Measurements from ENCODE around the gene OR52I2.

The OR52I2 gene

GRCh38 chr11:4581443-4581842 lies at the start of gene OR52I2:
Gene OR52I2, plus strand, starts transcription at chr11:4581743.
- DNase-seq, result no peak

- peak; percentile 50 for DNase-seq
These were observed 41.8 kb upstream of the OR52I2 start for GRCh38 chr11:4539603-4540219.

GRCh38 chr11:4541071-4541470 lies 40.5 kb upstream of the OR52I2 start:
- DNase-seq, result no peak

- no peak for DNase-seq
These were observed 38.0 kb upstream of the OR52I2 start for GRCh38 chr11:4543561-4543960.

GRCh38 chr11:4544891-4545290 lies 36.7 kb upstream of the OR52I2 start, which contains the start of gene OR52M1:
Gene OR52M1, plus strand, starts transcription at chr11:4545191. Its CDS starts 0 bp downstream, at chr11:4545191.
- DNase-seq, result no peak

- DNase-seq, result no peak
These were observed 34.7 kb upstream of the OR52I2 start for GRCh38 chr11:4546878-4547277.

- no peak for DNase-seq
These were observed 34.1 kb upstream of the OR52I2 start for GRCh38 chr11:4547416-4547815.

- no peak for DNase-seq
These were observed 30.1 kb upstream of the OR52I2 start for GRCh38 chr11:4551346-4551979.

- DNase-seq, result no peak
These were observed 21.8 kb upstream of the OR52I2 start for GRCh38 chr11:4559527-4560440.

- no peak for DNase-seq
These were observed 21.1 kb upstream of the OR52I2 start for GRCh38 chr11:4560467-4560866.

GRCh38 chr11:4565371-4565770 lies 16.2 kb upstream of the OR52I2 start:
- no peak for DNase-seq

- DNase-seq, result no peak
These were observed 12.5 kb upstream of the OR52I2 start for GRCh38 chr11:4569075-4569474.

GRCh38 chr11:4576880-4577279 lies 4.7 kb upstream of the OR52I2 start:
- DNase-seq, result no peak

- no peak for DNase-seq
These were observed 3.8 kb upstream of the OR52I2 start for GRCh38 chr11:4577761-4578160.

- DNase-seq, result no peak
These were observed 2.9 kb upstream of the OR52I2 start for GRCh38 chr11:4578624-4579023.

GRCh38 chr11:4580124-4580523 lies 1.4 kb upstream of the OR52I2 start:
- DNase-seq, result no peak

GRCh38 chr11:4589017-4589416 lies 7.5 kb downstream of the OR52I2 start:
- DNase-seq, result no peak

GRCh38 chr11:4593739-4594138 lies 12.2 kb downstream of the OR52I2 start, which contains the start of gene OR52I1:
Gene OR52I1, plus strand, starts transcription at chr11:4594039. Its CDS starts 0 bp downstream, at chr11:4594039.
- no peak for DNase-seq

GRCh38 chr11:4605057-4605456 lies 23.5 kb downstream of the OR52I2 start:
- no peak for DNase-seq

- no peak for DNase-seq
These were observed 24.9 kb downstream of the OR52I2 start for GRCh38 chr11:4606231-4607015.

GRCh38 chr11:4607096-4607495 lies 25.6 kb downstream of the OR52I2 start:
- no peak for DNase-seq

- DNase-seq, result peak; percentile 96
These were observed 26.5 kb downstream of the OR52I2 start, which contains the start of gene TRIM68 for GRCh38 chr11:4607781-4608666. Gene TRIM68, minus strand, starts transcription at chr11:4608231. Its CDS starts 2,727 bp downstream, at chr11:4605504.
